WTC11 (cell line): ENCODE results near the gene RRAS. TPM values are rescaled to one million over a fixed set of nuclear protein-coding genes. Genes with fewer than 3 reads are reported as not detected.
A peak's percentile ranks its signal among the peaks of the same experiment; 100 is the strongest.

ENCODE experiments used
- AR ChIP-seq: fragments of 250-450 bp; sonication (Bioruptor Pico); IDR thresholded peaks from 2 replicates; pipeline ENCODE4 v1.9.0; 2021; ENCODE audit warnings: mild to moderate bottlenecking
- ETV6 ChIP-seq: sonication (generic); formaldehyde crosslinking; IDR thresholded peaks from 2 replicates; pipeline ENCODE4 v1.8.1; 2022; ENCODE audit warnings: mild to moderate bottlenecking, missing genetic modification reagents
- FOXP1 ChIP-seq: sonication (generic); formaldehyde crosslinking; IDR thresholded peaks from 2 replicates; pipeline ENCODE4 v1.8.0; 2022; ENCODE audit warnings: missing genetic modification reagents, mild to moderate bottlenecking, moderate library complexity, borderline replicate concordance
- GABPB1 ChIP-seq: sonication (generic); formaldehyde crosslinking; IDR thresholded peaks from 2 replicates; pipeline ENCODE4 v1.8.1; 2023; ENCODE audit warnings: mild to moderate bottlenecking, missing genetic modification reagents
- GRHL2 ChIP-seq: fragments of 250-450 bp; sonication (Bioruptor Pico); IDR thresholded peaks from 2 replicates; pipeline ENCODE4 v1.8.0; 2022; ENCODE audit warnings: mild to moderate bottlenecking, moderate library complexity; ENCODE audit not compliant: insufficient replicate concordance, severe bottlenecking
- IRF1 ChIP-seq: sonication (generic); formaldehyde crosslinking; IDR thresholded peaks from 2 replicates; pipeline ENCODE4 v1.8.0; 2023; ENCODE audit warnings: missing genetic modification reagents
- JUN ChIP-seq: sonication (generic); formaldehyde crosslinking; IDR thresholded peaks from 2 replicates; pipeline ENCODE4 v1.8.0; 2023; ENCODE audit warnings: mild to moderate bottlenecking, missing genetic modification reagents
- NFE2L1 ChIP-seq: sonication (generic); formaldehyde crosslinking; IDR thresholded peaks from 2 replicates; pipeline ENCODE4 v1.8.1; 2023; ENCODE audit warnings: missing genetic modification reagents
- SP1 ChIP-seq: sonication (generic); formaldehyde crosslinking; conservative IDR thresholded peaks from 2 replicates; pipeline ENCODE4 v1.8.1; 2022; ENCODE audit warnings: missing genetic modification reagents
- USF2 ChIP-seq: sonication (generic); formaldehyde crosslinking; IDR thresholded peaks from 2 replicates; pipeline ENCODE4 v1.8.1; 2023; ENCODE audit warnings: mild to moderate bottlenecking, missing genetic modification reagents, moderate library complexity
- ZNF423 ChIP-seq: fragments of 250-450 bp; sonication (Bioruptor Pico); IDR thresholded peaks from 2 replicates; pipeline ENCODE4 v2.1.2; 2022; ENCODE audit warnings: mild to moderate bottlenecking, moderate library complexity
- ZNF532 ChIP-seq: fragments of 250-450 bp; sonication (Bioruptor Pico); IDR thresholded peaks from 2 replicates; pipeline ENCODE4 v1.9.0; 2021; ENCODE audit warnings: mild to moderate bottlenecking, borderline replicate concordance
- total RNA-seq: library from RNA; stranded (reverse); gene quantifications from 3 replicates; pipeline ENCODE4 v1.2.3, GENCODE V29; 2021
- TF ChIP-seq, protein P1 (sequence below): sonication (generic); formaldehyde crosslinking; conservative IDR thresholded peaks from 2 replicates; pipeline ENCODE4 v1.8.1; 2023; ENCODE audit warnings: mild to moderate bottlenecking, low read depth, missing genetic modification reagents, moderate library complexity
- TF ChIP-seq, protein P2 (sequence below): fragments of 250-450 bp; sonication (Bioruptor Pico); IDR thresholded peaks from 2 replicates; pipeline ENCODE4 v1.8.0; 2021; ENCODE audit warnings: mild to moderate bottlenecking
- TF ChIP-seq, protein P3 (sequence below): sonication (generic); formaldehyde crosslinking; IDR thresholded peaks from 2 replicates; pipeline ENCODE4 v1.8.0; 2023; ENCODE audit warnings: missing genetic modification reagents, mild to moderate bottlenecking, borderline replicate concordance
- TF ChIP-seq, protein P4 (sequence below): sonication (generic); formaldehyde crosslinking; IDR thresholded peaks from 2 replicates; pipeline ENCODE4 v1.8.0; 2022; ENCODE audit warnings: mild to moderate bottlenecking, missing genetic modification reagents

RRAS gene
- total RNA-seq, 1 experiment from 2014 or later = 11.4 TPM

DNA sequence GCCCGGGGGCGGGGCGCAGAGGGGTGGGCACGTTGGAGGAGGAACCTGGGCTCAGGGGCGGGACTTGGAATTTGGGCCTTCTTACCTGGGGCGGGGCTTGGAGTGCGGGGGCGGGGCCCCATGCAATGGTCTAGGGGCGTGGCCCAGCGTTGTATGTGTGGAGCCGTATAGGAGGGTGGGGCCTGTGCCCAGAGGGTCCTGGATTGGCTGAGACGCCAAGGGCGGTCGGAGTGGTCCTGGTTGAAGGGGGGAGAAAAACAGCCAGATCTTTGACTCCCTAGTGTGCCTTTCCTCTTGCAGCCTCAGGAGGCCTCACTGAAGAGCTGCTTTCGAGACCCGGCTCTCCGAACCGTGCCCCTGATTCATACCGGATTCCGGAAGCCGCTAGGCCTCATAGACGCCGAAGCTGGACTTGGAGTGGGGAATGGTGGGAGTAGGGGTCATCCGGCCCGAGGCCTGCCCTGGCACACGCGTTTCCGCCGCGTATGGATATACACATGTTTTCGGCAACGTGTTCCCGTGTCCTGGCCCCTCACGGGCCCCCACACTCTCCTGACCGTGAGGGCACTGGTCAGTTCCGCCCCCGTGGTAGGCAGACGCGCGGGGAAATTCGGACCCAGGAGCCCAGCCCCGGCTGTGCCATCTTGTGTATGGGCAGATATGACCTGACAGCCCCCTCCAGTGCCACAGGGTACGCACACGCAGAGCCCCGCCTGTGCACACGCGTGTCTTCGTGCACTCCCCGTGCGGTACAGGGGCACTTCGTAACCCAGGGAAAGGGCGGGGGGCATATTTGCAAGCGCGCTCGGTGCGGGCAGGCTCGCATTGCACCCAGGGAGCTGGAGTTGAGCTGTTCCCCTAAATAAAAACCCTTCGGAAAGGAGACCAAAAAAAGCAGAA, 49.6 kb downstream of the RRAS start (continued):
- TF ChIP-seq AR (CRISPR knock-in tag) (no peak), ETV6 (CRISPR knock-in tag) (0 out of 2 replicates have a peak, but pooled peaks have one; percentile 49), NFE2L1 (CRISPR knock-in tag) (peak; percentile 55; the same call in 1 of the 2 replicates), ZNF532 (CRISPR knock-in tag) (no peak), JUN (CRISPR knock-in tag) (no peak), USF2 (CRISPR knock-in tag) (no peak), SP1 (CRISPR knock-in tag) (peak; percentile 79), FOXP1 (CRISPR knock-in tag) (peak; percentile 57; the same call in 1 of the 2 replicates), GRHL2 (CRISPR knock-in tag) (no peak), GABPB1 (0 out of 2 replicates have a peak, but pooled peaks have one; percentile 24), IRF1 (CRISPR knock-in tag) (no peak), ZNF423 (CRISPR knock-in tag) (peak; percentile 34; the same call in 1 of the 2 replicates)
- TF ChIP-seq, protein P1, sequence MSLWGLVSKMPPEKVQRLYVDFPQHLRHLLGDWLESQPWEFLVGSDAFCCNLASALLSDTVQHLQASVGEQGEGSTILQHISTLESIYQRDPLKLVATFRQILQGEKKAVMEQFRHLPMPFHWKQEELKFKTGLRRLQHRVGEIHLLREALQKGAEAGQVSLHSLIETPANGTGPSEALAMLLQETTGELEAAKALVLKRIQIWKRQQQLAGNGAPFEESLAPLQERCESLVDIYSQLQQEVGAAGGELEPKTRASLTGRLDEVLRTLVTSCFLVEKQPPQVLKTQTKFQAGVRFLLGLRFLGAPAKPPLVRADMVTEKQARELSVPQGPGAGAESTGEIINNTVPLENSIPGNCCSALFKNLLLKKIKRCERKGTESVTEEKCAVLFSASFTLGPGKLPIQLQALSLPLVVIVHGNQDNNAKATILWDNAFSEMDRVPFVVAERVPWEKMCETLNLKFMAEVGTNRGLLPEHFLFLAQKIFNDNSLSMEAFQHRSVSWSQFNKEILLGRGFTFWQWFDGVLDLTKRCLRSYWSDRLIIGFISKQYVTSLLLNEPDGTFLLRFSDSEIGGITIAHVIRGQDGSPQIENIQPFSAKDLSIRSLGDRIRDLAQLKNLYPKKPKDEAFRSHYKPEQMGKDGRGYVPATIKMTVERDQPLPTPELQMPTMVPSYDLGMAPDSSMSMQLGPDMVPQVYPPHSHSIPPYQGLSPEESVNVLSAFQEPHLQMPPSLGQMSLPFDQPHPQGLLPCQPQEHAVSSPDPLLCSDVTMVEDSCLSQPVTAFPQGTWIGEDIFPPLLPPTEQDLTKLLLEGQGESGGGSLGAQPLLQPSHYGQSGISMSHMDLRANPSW (CRISPR knock-in tag) = no peak
- TF ChIP-seq, protein P2, sequence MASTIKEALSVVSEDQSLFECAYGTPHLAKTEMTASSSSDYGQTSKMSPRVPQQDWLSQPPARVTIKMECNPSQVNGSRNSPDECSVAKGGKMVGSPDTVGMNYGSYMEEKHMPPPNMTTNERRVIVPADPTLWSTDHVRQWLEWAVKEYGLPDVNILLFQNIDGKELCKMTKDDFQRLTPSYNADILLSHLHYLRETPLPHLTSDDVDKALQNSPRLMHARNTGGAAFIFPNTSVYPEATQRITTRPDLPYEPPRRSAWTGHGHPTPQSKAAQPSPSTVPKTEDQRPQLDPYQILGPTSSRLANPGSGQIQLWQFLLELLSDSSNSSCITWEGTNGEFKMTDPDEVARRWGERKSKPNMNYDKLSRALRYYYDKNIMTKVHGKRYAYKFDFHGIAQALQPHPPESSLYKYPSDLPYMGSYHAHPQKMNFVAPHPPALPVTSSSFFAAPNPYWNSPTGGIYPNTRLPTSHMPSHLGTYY = no peak
- TF ChIP-seq, protein P3, sequence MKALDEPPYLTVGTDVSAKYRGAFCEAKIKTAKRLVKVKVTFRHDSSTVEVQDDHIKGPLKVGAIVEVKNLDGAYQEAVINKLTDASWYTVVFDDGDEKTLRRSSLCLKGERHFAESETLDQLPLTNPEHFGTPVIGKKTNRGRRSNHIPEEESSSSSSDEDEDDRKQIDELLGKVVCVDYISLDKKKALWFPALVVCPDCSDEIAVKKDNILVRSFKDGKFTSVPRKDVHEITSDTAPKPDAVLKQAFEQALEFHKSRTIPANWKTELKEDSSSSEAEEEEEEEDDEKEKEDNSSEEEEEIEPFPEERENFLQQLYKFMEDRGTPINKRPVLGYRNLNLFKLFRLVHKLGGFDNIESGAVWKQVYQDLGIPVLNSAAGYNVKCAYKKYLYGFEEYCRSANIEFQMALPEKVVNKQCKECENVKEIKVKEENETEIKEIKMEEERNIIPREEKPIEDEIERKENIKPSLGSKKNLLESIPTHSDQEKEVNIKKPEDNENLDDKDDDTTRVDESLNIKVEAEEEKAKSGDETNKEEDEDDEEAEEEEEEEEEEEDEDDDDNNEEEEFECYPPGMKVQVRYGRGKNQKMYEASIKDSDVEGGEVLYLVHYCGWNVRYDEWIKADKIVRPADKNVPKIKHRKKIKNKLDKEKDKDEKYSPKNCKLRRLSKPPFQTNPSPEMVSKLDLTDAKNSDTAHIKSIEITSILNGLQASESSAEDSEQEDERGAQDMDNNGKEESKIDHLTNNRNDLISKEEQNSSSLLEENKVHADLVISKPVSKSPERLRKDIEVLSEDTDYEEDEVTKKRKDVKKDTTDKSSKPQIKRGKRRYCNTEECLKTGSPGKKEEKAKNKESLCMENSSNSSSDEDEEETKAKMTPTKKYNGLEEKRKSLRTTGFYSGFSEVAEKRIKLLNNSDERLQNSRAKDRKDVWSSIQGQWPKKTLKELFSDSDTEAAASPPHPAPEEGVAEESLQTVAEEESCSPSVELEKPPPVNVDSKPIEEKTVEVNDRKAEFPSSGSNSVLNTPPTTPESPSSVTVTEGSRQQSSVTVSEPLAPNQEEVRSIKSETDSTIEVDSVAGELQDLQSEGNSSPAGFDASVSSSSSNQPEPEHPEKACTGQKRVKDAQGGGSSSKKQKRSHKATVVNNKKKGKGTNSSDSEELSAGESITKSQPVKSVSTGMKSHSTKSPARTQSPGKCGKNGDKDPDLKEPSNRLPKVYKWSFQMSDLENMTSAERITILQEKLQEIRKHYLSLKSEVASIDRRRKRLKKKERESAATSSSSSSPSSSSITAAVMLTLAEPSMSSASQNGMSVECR (CRISPR knock-in tag) = no peak
- TF ChIP-seq, protein P4, sequence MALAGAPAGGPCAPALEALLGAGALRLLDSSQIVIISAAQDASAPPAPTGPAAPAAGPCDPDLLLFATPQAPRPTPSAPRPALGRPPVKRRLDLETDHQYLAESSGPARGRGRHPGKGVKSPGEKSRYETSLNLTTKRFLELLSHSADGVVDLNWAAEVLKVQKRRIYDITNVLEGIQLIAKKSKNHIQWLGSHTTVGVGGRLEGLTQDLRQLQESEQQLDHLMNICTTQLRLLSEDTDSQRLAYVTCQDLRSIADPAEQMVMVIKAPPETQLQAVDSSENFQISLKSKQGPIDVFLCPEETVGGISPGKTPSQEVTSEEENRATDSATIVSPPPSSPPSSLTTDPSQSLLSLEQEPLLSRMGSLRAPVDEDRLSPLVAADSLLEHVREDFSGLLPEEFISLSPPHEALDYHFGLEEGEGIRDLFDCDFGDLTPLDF (CRISPR knock-in tag) = no peak
